Measurements from ENCODE around the gene EOMES.

Gene EOMES

DNA sequence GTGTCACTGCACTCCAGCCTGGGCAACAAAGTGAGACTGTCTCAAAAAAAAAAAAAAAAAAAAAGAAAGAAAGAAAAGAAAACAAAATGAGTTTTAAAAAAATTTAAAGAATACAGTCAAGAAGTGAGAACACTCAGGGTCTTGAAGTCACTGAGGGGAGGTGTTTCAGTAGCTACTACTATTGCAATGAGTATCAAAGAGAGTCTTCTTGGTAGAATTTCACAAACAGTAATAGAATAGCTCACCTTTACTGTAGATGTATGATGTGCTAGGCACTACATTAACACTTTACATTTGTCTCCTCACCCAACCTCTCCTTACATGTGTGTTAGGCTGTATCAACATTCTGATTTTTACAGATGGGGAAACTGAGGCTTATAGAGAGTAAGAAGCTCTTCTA is 43.9 kb downstream of the EOMES start:
- DNase-seq, result no peak

DNA sequence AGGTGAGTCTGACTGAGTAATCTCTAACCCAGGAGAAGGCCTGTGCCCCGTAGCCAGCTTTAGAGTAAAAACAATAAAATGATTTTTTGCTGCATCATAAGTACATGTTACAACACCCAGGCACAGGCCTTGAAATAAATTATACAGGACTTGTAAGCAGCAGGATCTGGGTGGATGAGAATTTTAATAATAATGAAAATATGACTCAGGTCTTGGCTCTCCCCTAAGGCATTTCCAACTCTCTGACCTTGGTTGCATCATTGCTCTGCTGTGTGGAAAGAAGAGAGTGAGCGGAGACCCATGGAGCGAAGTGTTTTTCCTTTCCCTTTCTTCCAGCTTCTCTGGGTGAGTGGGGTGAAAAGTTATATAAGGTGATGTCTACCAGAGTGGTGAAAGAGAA is 44.6 kb downstream of the EOMES start:
- no peak for DNase-seq

DNA sequence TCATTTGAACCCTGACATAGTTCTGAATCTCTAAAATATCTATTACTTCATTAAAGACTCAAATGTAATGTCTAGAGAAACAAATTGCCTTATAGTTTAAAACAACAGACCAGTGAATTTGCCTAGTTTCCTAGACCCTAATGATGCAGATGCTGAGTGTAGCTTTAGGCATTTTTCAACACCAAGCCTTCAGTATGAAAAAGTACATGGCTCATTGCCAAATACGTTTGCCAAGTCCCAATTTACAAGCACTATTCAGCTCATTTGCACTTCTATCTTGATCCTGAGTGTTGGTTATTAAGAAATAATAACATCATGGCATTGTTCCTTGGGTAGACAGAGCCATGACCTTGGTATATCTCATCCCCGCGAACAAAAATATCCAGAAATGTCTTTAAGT is 46.8 kb downstream of the EOMES start:
- no peak for DNase-seq

DNA sequence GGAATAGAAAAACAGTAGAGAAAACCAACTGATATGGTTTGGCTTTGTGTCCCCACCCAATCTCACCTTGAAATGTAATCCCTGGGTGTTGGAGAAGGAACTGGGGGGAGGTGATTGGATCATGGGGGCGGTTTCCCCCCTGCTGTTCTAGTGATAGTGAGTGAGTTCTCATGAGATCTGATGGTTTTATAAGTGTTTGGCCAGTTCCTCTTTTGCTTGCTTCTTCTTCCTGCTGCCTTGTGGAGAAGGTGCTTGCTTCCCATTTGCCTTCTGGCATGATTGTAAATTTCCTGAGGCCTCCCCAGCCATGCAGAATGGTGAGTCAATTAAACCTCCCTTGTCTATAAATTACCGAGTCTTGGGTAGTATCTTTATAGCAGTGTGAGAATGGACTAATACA is 48.4 kb downstream of the EOMES start:
- DNase-seq, result no peak

DNA sequence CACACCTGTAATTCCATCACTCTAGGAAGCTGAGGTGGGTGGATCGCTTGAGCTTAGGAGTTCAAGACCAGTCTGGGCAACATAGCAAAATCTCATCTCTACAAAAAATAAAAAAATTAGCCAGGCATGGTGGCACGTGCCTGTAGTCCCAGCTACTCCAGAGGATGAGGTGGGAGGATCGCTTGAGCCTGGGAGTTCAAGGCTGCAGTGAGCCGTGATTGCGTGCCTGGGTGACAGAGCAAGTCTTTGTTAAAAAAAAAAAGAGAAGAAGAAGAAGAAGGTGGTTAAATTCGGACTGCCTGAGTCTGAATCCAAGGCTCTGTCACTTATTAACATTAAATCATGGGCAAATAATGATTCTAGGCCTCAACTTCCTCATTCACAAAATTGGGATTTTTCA is 51.0 kb downstream of the EOMES start:
- DNase-seq, result no peak

DNA sequence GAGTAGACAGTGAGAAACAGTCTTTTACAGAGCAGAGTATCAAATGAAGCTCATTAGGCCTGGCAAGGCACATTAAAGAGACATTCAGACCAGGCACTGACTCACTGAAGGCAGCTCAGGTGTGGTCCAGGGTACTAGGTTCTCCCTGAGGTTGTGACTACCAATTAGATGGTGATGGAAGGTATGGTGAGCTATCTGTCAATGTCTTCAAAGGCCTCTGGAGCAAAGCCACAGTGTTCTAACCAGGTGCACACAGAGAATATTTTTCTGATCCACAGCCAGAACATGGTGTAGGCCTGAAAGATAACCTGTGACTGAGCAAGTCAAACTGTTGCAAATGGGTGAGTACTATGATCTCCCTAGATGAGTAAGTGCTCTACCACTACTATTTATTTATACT is 51.5 kb downstream of the EOMES start:
- DNase-seq, result no peak

DNA sequence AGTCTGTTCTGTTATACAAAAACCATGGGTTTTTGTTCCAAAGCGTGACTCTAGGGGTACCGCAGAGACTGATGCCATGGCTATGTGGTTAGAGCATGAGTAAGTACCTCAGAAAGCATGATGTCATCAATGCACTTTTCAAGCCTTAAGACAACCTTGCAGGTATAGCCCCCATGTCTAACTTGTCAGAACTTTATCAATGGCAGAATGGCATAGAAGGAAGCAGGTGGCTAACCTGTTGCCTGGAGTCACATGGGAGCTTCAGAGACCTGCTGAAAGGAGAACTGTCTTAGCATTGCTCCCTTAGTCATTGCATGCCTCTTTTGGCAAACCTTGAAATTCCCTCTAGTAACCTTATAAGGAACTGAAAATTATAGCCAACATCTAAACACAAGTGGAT is 52.5 kb downstream of the EOMES start:
- no peak for DNase-seq

DNA sequence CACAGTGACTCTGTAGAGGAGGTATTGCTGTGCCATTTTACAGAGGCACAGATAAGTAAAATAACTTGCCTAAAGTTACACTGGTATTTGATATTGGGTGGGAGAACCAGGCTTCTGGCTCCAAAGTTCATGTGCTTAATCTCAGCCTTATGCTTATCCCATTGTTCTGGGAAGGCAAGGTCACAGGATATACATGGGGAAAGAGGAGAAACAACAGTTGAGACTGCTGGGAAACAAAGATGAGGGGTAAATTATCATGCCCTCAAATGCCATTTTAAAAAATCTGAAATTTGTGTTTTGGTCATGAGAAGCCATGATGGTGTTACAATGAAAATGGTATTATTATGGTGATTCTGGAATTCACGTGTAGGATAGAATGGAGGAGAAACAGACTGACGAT is 54.4 kb downstream of the EOMES start:
- no peak for DNase-seq

DNA sequence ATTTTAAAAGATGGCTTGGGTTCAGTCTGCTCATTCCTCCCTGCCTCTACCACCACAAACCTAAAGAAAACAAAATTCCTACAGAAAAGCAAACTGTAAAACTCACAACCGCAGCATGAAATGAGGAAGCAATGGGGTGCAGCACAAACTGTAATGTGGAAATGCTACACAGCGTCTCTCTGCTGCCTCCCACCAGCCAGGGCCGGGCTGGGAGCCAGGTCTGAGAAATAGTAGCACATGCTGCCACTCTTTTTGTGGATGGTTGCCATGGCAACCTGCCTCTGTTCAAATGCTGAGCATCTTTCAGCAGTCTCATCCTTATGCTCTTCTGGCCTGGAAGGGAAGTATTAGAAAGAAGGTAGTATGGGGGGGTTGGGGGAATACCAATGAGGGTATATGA is 55.4 kb downstream of the EOMES start:
- DNase-seq, result no peak

DNA sequence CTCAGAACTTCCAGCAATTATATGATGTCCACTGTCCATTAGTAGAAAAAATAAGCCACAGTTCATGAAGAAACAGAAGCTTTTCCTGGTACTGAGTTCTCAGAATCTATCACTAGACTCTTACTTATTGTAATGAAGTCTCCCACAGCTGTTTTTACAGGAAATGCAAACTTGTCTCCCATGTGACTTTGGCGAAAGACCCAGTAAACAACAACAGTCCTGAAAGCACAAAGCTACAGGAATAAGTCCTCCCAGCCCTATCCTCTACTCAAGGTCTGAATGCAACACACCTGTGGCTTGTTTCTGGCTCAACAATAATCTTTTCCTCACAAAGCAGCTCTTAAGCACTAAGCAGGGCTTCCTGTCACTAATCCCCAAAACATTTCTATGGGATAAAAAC is 55.9 kb downstream of the EOMES start:
- no peak for DNase-seq

Measured in activated CD4-positive, alpha-beta T cell treated with anti-CD3 and anti-CD28 coated beads, Interleukin-2, amount 50 U/mL, for 4 hours (primary cell).